NCI-H1092 treated with DMSO at 0.1 percent for 48 hours (cell line): Measurements from ENCODE around the gene GTF2IRD1.
A peak's percentile ranks its signal among the peaks of the same experiment; 100 is the strongest.
"Not testable (repeated sequence)": the region's sequence is repeated elsewhere in the genome, so short reads cannot be mapped to it uniquely, and the experiment has no call there.

Source experiments
- DNase-seq: peaks from one replicate; lab custom pipeline; 2025; lab: John Stamatoyannopoulos, UW

The GTF2IRD1 gene

GRCh38 chr7:74515276-74515675, 61.6 kb downstream of the GTF2IRD1 start:
- no peak for DNase-seq

- DNase-seq = no peak
Observed at GRCh38 chr7:74516214-74516613, 62.5 kb downstream of the GTF2IRD1 start.

- no peak for DNase-seq
Observed at GRCh38 chr7:74518041-74518440, 64.3 kb downstream of the GTF2IRD1 start.

- DNase-seq = no peak
Observed at GRCh38 chr7:74518654-74519053, 64.9 kb downstream of the GTF2IRD1 start.

- no peak for DNase-seq
Observed at GRCh38 chr7:74519395-74519794, 65.7 kb downstream of the GTF2IRD1 start.

- no peak for DNase-seq
Observed at GRCh38 chr7:74521855-74522254, 68.1 kb downstream of the GTF2IRD1 start.

- DNase-seq = no peak
Observed at GRCh38 chr7:74522281-74522905, 68.7 kb downstream of the GTF2IRD1 start.

GRCh38 chr7:74523015-74523414, 69.3 kb downstream of the GTF2IRD1 start:
- no peak for DNase-seq

- DNase-seq = no peak
Observed at GRCh38 chr7:74525140-74525539, 71.4 kb downstream of the GTF2IRD1 start.

- peak; percentile 4 for DNase-seq
Observed at GRCh38 chr7:74525881-74526280, 72.2 kb downstream of the GTF2IRD1 start.

- DNase-seq = no peak
Observed at GRCh38 chr7:74526780-74527179, 73.1 kb downstream of the GTF2IRD1 start.

GRCh38 chr7:74527842-74528241, 74.1 kb downstream of the GTF2IRD1 start:
- no peak for DNase-seq

- not testable (repeated sequence) for DNase-seq
Observed at GRCh38 chr7:74528773-74529172, 75.1 kb downstream of the GTF2IRD1 start.

GRCh38 chr7:74535951-74536356, 82.2 kb downstream of the GTF2IRD1 start:
- no peak for DNase-seq

GRCh38 chr7:74541937-74542336, 88.2 kb downstream of the GTF2IRD1 start:
- DNase-seq = not testable (repeated sequence)

GRCh38 chr7:74542558-74543117, 88.9 kb downstream of the GTF2IRD1 start:
- peak; percentile 80 for DNase-seq

- no peak for DNase-seq
Observed at GRCh38 chr7:74544706-74545469, 91.2 kb downstream of the GTF2IRD1 start.

GRCh38 chr7:74545921-74546320, 92.2 kb downstream of the GTF2IRD1 start:
- DNase-seq = no peak

- DNase-seq = not testable (repeated sequence)
Observed at GRCh38 chr7:74553596-74554012, 99.9 kb downstream of the GTF2IRD1 start.

GRCh38 chr7:74554178-74554577, 100.5 kb downstream of the GTF2IRD1 start:
- DNase-seq = no peak

- DNase-seq = no peak
Observed at GRCh38 chr7:74560086-74560719, 106.5 kb downstream of the GTF2IRD1 start.

- DNase-seq = no peak
Observed at GRCh38 chr7:74561898-74562613, 108.3 kb downstream of the GTF2IRD1 start.
